NCI-H2227 (cell line): ENCODE results near the gene SHC1.

Experiments
- DNase-seq: peaks from one replicate; lab custom pipeline; 2025; ENCODE audit not compliant: unreplicated experiment; lab: John Stamatoyannopoulos, UW

SHC1 gene

GRCh38 chr1:154958681-154959425, 11.7 kb downstream of the SHC1 start:
- DNase-seq = no peak

DNA sequence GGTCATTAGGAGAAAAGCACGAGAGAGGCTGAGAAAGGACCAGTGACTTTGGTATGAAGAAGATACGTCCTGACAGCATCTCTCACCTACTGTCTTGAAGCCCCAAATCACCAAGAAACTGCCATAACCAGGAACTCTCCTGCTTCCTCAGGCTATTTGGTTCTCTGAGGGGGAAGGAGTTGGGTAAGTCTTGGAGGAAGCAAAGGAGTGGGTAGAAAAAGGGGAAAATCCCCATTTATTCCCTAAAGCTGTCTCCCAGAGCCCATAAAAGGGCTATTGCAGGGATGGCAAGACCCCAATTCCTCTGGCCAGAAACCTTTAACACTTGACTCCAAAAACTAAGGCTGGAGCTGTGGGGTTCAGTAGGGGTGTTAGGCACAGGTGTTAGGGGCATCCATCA, 12.5 kb downstream of the SHC1 start:
- DNase-seq = no peak

GRCh38 chr1:154957091-154957657, 13.4 kb downstream of the SHC1 start:
- DNase-seq = no peak

DNA sequence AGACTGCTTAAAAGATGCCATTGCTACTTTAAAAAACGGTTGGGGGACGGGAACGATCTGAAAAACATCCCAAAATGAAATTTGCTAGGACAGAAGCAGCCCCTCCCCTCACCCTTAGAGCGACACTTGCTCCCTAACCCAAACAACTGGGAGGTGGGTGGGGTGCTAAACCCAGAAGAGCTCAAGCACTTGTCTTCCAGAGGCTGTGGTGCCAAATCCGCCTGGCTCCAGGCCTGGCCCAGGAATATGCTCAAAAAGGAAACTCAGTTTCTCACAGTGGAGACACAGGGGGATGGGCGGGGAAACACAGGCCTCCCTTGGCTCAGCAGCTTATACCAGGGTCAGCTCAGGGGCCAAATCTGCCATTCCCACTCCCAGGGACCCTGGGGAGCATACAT, 14.0 kb downstream of the SHC1 start:
- no peak for DNase-seq

- peak; percentile 93 for DNase-seq
These were observed 14.6 kb downstream of the SHC1 start, which contains the start of gene PBXIP1 for GRCh38 chr1:154955718-154956543. Gene PBXIP1, minus strand, starts transcription at chr1:154956099. Its CDS starts 2,378 bp downstream, at chr1:154953721.

GRCh38 chr1:154955039-154955717, 15.4 kb downstream of the SHC1 start:
- DNase-seq = peak; percentile 89

DNA sequence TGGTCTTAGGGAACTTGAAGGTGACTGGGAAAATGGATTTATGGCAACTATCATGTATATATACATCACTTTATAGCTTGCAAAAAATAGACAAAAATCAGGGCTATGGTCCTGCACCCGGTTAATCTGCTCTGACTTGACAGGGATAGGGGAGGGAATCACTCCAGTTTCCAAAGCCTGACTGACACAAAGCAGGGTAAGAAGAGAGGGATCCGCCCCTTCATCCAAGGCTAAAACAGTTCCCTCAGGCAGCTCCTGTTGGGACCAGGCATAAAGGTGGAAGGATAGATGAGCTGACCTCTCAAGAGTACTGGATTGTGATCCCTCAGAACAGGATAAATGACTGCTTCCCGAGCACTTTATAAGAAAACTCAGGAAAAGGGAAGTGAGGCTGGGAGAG, 16.0 kb downstream of the SHC1 start:
- DNase-seq = no peak

DNA sequence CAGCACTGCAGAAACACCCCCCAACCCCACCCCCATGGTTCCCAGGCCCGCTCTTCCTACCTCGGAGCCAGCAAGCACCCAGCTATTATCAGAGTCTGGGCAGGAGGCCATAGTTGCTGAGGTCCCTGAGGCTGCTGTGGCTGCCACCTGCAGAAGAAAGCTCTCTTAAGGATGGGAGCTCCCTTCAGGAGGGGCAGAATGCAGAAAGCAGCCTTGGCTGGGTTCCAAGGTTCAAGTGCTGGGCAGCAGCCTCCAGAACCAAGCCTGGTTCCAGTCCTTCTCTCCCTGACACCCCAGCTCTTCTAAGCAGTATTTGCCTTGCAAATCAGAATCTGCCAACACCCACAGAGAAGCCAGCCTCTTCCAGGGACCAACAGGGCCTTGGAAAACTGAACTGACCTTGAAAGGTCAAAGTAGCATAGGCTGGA, 16.9 kb downstream of the SHC1 start:
- no peak for DNase-seq

GRCh38 chr1:154952664-154953063, 17.9 kb downstream of the SHC1 start:
- no peak for DNase-seq

- DNase-seq = no peak
These were observed 18.5 kb downstream of the SHC1 start for GRCh38 chr1:154951901-154952657.

- DNase-seq = no peak
These were observed 22.5 kb downstream of the SHC1 start for GRCh38 chr1:154948079-154948478.

- DNase-seq = no peak
These were observed 24.3 kb downstream of the SHC1 start for GRCh38 chr1:154945962-154946850.

DNA sequence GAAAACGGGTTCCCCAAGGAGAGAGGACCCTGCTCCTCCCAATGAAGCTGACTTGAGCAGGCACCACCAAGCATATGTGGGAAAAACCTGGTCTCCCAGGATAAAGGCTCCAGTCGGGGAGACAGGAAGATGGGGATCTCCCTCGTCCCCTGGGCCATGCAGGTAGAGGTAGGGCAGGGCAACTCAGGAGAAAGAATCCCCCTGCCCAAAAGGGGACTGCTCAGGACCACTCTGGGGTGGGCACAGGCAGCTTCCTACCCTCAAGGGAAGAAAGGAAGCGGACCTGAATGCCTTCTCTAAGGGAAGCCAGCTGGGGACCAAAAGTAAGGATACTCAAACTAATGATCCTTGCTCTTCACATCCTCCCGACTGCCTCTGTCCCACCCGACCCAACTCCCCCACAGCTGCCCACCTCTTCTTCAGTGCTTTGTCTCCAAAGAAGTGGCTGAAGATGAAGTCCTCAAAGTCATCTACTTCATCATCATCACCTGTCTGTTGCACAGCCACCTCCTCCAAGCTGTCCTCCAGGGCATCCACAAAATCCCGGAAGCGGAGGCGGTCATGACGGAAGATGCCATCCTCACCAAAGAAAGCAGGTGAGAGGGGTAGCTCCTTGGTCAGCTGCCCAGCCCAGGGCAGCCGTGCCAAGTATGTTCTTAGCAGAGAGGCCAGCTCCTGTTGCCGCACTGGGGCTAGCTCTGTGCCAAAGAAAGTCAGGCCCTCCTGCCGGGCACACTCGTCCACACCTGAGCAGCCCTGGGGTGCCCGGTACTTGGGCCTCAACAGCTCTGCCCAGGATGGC, 25.2 kb downstream of the SHC1 start:
- DNase-seq = no peak

DNA sequence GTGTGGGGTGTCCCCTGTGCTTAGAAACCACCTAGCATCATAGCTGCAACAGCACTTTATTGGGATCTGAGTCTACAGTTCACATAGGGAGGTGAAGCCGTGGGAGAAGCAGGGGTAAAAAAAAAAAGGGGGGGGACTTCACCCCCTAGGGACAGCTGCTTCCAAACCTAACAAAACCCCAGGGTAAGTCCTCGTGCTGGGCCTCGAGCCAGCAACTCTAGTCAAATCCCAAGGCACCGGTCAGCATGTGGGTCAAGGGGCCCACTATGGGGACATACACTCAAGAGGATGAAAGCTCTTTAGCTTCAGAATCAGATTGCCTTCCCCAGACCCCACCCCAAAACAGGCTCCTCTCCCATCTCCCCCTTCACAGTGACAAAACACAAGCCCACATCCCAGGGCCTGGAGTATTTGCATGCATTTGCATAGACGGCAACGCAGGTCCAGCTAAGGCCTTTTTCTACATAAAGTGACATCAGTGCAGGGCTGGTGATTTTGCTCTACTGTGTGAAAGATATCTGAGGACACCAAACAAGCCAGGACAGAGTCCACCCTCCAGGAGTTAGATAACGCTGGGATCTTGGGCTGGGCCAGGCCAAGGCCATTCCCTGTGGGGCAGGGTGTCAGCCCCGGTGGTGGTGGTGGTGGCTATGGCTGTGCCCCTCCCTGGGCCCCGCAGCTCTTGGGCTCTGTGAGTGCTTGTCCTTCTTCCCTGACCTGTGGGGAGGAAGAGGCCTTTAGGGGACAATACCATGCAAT, 26.0 kb downstream of the SHC1 start:
- no peak for DNase-seq

DNA sequence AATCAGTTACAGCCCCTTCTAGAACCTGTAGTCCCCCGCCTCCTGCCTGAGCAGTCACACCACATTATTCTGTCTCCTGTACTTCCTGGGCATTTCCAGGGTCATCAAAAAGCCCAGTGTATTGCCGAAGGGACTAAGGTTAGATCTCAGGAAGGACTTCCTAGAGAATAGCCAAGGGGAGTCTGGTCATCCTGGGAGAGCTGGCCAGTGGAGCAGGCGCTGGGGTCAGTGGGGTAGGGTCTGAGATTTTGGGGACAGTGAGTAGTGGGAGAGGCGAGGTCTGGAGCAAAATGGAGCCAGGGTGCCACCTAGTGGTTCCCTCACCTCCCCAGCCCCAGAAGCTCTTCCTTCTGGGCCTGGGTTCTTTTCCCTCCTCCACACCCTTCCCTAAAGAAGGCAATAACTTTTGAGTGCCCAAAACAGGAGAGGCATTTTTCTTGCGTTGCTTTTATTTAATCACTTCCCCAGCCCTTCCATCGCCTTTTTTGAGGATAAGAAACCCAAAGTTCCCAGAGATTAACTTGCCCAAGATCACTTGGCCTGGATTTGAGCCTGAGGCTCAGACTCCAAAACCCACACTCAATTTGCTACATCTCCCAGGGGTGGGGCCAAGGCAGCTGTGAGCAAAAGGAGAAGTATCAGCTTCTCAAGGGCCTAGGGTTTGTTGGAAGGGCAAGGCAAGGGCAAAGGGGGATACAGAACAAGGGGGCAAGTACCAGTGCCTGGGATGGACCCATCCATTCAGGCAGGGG, 26.7 kb downstream of the SHC1 start:
- DNase-seq = peak; percentile 59

GRCh38 chr1:154941333-154942013, 29.1 kb downstream of the SHC1 start:
- peak; percentile 43 for DNase-seq
